GM21576 (cell line): ENCODE data around the gene KIF14.
A peak's percentile ranks its signal among the peaks of the same experiment; 100 is the strongest.
"Not testable (repeated sequence)": the region's sequence is repeated elsewhere in the genome, so short reads cannot be mapped to it uniquely, and the experiment has no call there.

Source experiments
- ATAC-seq: cut with Tn5 transposase; IDR thresholded peaks from one replicate; pipeline ENCODE4 v1.9.1; 2021; ENCODE audit warnings: mild to moderate bottlenecking, moderate library complexity; ENCODE audit not compliant: unreplicated experiment

The KIF14 gene

DNA sequence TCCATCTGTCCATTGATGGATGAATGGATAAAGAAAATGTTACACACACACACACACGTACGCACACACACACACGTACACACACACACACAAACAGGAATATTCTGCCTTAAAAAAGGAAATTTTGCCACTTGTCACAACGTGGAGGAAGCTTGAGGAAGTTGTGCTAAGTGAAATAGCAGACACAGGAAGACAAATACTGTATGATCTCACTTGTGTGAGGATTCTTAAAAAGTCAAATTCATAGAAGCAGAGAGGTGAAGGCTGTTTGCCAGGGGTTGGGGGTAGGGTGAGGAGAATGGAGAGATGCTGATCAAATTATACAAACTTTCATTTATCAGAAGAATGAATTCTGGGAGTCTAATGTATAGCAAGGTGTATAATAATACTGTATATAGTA, 73.2 kb downstream of the KIF14 start:
- ATAC-seq, result no peak

DNA sequence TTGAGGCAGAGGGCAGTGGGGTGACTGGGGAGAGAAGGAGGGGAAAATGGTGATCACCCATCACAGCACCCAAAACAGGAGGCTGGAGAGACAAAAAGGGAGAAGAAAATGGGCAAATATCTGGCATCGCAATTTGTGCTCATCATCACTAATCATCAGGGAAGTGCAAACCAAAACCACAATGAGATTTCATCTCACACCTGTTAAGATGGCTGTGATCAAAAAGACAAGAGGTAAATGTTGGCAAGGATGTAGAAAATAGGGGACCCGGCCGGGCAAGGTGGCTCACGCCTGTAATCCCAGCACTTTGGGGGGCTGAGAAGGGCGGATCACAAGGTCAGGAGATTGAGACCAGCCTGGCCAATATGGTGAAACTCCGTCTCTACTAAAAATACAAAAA, 74.0 kb downstream of the KIF14 start:
- no peak for ATAC-seq

DNA sequence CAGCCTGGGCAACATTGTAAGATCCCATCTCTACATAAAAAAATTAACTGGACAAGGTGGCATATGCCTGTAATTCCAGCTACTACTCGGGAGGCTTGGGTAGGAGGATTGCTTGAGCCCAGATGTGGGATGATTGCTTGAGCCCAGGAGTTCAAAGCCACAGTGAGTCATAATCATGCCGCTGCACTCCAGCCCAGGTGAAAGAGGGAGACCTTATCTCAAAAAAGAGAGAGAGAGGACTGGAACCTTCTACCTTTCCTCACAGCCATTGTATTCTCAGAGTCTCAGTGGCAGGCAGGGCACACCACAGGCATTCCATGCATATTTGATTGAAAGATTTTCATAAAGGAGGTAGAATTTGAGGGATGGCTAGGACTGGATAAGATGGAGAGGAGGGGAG, 78.4 kb downstream of the KIF14 start:
- ATAC-seq, result no peak

DNA sequence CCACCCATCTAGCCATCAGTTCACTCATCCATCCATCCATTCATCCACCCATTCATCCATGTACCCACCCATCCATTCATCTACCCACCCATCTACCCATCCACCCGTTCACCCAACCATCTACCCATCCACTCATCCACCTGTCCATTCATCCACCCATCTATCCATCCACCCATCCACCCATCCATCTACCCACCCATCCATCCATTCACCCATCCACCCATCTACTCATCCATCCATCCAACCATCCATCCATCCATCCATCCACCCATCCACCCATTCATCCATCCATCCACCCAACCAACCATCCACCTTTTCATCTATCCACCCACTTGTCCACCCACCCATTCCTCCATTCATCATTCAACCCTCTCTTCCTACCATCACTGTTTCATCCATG, 80.3 kb downstream of the KIF14 start:
- no peak for ATAC-seq

DNA sequence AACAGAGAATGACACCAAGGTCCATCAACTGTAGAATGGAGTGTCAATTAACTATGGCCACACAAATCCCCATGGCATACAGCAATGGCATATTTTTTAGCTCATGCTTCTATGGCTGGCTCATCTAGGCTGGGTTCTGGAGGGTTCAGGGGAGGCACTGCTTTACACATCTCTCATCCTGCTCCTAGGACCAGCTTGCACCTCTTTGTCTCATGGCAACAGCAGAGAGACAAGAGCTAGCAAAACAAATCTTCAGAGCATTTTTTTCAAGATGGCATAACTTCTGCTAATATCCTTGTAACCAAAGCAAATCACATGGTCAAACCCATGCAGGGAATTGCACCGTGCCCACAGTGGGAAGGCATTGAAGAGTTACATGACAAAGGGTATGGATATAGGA, 82.4 kb downstream of the KIF14 start:
- ATAC-seq, result no peak

DNA sequence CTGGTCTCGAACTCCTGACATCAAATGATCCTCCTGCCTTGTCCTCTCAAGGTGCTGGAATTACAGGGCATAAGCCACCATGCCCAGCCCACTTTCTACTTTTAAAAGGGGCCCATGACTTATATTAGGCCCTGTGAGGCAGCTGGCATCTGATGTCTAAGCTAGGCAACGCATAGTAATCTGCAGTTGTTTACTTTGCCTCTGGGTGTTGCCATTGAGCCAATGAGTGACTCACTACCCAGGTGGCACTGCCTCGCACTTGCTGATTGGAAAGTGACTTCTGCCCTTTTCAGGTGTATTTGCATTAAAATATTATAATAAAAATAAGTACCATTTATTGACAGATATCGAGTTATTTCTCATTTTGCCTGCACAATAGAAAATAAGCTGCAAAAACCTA, 84.9 kb downstream of the KIF14 start:
- ATAC-seq, result peak; percentile 62

DNA sequence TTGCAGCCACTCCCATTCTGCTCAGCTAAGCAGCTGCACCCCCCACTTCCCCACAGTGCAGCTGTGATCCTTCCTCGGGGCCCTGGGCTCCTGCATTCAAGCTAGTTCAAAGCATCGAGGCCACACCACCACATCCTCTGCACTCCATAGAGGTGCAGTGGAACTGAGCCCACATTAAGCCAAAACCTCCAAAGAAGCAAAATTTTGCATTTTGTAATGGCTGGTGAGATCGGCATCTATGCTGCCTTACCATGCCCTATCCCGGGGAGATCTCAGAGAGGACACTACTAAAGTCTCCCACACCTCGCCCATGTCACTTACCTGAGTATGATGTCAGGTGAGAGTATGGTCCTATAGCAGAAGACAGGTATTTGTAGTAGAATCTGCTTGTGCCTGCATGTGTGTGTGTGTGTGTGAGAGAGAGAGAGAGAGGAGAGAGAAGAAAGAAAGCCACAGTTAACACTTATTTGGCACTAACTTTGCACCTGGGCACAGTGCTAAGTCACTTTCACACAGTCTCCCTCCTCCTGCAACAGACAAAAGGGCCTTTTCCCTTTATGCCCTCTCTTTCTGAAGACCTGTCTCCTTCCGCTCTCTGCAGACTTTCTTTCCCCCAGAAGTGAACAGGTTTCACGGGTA, 89.8 kb downstream of the KIF14 start:
- ATAC-seq, result no peak

DNA sequence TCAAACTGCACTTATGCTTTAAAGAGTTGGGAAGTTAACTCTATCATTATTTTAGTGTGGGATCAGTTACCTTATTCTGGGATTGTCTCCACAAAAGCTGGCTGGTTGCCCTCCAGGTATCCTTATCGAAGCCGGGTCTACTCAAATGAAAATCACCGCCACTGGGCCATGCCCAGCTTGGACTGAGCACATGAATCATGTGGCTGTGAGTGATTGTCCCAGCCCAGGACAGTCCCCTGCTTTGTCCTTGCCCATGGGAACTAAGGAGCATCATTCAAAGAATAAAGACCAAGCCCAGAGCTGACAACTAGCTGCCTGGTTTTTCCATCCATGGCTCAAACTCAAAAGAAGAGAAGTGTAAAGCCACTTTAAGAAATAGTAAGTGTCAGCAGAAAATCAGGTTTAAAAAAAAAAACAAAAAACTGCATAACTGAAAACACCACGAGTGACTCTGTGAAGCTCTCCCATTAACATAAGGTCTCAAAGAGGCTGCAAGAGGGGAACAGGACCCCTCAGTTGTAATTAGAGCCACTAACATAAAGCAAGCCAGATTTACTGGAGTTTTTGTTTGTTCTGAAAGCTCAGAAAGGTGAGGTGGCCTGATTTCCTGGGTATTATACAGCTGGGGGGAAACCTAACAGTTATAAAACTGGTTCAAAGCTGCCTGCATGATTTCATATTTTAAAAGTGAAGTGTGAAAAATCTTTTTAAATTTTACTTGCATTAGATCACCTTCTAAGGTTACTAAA, 91.5 kb downstream of the KIF14 start:
- ATAC-seq, result no peak

DNA sequence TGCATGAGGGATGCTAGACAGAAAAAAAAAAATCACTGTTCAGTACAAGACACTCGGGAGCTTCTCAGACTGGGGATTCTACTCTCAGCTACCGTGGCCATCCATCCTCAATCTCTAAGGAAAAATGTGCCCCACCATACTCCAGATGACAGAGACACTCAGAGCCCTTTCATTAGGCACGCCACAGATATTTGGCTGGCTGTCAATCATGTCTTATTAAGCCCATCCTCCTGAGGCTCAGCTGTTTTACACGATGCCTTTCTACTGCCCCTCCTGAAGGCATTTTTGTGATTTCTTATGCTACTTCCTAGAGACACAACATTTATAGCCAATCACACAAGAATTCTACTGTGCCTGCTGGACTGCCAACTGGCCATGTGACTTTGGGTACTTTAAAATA, 92.9 kb downstream of the KIF14 start:
- ATAC-seq, result no peak

DNA sequence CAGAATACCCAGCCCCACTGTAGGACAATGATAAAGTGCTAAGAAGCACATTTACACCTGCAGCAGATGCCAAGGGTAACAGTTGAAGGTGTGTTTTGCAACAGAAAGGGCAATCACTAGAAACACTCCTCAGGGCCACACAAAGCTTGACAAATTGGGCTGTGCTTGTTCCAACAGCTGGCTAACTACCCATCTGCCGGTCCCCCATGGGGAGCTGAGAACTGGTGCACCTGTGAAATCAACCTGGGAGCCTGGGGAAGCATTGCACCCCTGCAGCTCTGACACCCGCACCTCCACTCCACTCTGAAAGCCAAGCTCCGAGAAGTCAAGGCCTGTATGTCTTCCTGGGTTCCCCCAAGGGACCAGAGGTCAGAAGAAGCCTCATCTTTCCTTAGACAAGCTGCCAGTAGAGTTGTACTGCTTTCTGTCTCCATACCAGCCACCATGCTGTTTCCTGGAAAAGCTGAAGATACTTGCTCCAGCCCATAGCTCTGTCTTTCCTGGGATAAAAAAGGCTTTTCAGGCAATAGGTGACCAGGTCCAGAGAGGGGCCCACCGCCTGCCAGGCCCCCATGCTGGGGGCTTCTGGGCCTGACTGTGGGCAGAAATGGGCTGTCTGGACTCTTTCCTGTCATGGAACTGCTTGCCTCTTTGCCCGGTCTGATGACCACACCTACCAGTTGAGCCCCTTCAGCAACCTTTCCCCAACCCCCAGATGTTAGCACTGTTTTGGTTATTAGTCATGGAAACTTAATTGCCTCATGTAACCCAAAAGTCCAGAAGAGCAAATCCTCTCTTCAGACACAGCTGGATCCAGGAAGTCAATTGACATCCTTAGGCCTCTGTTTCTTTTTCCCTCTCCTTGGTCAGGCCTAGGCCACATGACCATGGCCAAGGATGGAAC, 93.6 kb downstream of the KIF14 start:
- peak; percentile 57 for ATAC-seq

DNA sequence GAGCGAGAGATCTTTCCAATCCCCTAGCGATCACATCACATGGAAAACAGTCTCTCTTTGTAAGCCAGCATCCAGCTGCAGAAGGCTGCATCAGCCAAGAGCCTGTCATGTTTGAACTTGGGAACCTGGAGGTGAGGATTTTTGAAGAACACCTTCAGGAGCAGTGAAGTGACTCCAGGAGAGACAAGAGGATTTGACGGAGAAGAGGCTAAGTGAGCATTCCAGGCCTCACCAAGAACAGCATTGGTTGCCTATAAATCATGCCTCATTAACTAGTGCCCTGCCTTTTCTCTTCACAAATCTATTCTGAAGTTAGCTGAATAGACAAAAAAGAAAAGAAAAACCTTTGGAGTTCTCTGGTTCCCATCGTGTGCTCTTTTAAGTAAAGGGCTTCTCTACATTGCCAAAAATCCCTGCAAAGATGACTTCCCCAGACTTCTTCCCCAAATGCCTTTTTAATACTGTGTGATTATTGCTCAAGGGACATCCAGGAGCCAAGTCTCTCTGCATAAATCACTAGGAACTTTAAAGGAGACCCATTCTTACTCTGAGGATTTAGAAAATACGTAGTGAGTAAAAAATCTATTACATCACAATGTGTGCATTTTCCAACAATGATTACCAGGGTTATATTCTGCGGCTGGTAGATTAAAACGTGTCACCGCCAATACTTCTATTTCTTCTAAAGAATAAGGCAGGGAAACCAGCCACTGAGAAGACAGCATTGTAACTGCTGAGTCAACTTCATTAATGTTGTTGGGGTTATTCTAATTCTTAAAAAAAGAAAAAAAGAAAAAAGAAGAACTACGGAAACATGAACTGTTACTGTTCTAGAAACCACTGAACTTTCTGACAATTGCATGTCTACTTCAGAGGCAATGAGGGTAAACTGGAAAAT, 95.2 kb downstream of the KIF14 start:
- no peak for ATAC-seq

DNA sequence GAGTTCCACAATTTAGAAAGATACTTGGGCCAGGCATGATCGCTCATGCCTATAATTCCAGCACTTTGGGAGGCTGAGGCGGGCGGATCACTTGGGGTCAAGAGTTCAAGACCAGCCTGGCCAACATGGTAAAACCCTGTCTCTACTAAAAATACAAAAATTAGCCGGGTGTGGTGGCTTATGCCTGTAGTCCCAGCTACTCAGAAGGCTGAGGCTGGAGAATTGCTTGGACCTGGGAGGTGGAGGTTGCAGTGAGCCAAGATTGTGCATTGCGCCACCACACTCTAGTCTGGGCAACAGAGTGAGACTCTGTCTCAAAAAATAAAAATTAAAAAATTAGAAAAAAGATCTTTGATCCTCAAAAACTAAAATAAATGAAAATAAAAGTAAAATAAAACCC, 96.0 kb downstream of the KIF14 start:
- not testable (repeated sequence) for ATAC-seq

DNA sequence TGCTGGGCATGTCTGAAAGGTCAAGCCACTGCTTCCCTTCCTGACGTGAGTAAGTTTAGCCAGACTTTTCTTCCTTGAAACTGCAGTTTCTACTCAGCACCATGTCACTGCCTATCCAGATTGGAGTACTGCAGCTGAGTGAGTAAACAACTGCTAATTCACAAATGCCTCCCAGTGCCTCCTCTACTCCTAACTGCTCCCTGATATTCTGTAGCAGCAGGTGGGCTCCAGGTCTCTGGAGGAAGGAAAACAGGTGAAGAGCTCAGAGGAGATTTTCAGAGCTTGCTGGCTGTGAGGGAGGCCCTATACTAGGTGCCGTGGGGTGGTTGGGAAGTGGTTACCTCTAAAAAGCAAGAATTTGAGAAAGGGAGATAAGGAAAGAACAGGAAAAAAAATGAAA, 96.5 kb downstream of the KIF14 start:
- no peak for ATAC-seq

DNA sequence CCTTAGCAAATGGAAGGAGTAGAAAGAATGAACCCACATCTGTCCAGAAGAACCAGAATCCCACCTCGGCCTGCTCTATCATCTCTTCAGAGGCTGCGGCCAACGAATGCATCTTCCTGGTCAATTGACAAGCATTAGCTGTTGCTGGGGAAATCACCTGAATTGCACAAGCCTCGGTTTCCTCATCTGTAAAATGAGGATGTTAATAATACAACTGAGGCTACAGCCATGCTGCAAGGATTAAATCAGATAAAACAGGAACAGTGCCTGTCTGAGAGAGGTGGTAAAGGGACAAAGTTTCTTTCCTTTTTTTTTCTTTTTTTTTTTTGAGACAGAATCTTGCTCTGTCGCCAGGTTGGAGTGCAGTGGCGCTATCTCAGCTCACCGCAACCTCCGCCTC, 99.8 kb downstream of the KIF14 start:
- no peak for ATAC-seq

DNA sequence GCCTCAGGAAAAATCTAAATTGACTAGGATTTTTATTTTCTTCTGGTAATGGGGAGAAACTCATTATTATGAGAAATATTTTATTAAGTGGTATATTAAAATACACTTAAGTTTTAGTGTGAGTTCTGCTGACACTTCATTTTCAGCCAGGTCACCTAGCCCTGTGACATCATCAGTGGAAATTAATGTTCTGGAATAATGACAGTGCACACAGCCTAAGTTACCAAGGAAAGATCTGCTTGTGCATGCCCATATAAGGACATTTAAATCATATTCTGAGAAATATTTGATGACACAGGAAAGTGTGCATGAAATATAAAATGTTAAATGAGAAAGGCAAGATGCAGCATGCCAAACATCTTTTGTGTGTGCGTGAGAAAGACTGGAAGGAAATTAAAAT, 102.0 kb downstream of the KIF14 start:
- no peak for ATAC-seq

DNA sequence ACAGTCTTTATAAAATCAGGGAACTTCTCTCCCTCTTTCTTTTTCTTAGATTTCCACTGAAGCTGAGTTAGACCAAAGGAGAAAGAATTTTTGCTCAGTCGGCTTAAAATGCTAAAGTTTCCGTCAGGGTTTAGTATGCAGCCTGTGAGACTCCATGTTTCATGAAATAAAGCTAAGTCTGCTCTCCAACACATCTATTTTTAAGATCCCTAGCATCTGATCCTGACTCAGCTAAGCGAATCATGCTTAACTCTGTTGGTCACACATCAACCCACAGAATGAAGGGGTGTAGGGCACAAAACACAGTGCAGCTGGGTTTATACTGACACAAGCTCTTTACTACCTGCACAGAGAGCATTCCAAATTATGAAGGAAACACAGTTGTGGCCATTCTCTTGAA, 108.4 kb downstream of the KIF14 start:
- ATAC-seq, result no peak

DNA sequence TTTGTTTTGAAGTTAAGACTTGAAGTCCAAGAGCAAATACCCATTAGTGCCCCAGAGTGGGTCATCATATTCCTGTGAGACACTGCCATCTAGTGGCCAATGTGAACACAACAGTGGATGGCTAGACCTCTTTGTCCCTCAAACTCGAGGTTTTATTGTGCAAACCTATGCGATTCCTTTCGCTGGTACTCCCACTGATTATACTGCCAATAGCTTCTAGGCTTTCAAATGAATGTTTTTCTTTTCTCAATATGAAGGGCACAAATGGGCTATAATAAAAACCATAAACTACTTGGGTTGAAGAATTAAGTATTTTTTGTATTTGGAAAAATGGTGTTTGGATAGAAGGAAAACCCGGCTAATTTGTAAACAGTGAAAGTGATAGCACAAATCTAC, 110.3 kb downstream of the KIF14 start:
- peak; percentile 87 for ATAC-seq

DNA sequence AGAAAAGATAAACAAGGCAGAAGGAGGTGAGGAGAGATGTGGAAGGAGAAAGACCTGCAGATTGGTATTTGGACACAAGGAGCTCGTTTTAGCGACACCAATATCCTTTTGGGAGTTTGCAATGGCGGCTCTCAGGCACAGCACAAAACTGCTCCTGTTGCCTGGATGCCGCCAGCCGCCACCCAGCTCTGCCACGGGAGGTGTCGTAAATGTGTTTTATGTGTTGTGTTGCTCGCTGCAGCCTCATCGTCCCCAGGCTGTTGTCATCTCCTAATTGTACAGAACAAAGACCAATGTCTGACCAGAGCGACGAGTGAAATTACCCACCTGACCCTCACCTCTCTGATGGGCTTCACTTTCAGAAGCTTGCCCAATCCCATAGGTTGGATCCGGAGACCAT, 114.1 kb downstream of the KIF14 start:
- no peak for ATAC-seq

DNA sequence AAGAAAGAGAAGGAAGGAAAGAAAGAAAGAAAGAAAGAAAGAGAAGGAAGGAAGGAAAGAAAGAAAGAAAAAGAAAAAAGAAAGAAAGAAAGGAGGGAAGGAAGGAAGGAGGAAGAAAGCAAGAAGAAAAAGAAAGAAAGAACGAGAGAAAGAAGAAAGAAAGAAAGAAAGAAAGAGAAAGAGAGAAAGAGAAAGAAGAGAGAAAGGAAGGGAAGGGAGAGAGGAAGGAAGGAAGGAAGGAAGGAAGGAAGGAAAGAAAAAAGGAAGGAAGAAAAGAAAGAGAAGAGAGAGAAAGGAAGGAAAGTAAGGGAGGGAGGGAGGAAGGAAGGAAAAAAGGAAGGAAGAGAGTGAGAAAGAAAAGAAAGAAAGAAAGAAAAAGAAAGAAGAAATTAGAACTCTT, 115.3 kb downstream of the KIF14 start:
- no peak for ATAC-seq
